ENCODE data around the gene KMT2B.

DNA sequence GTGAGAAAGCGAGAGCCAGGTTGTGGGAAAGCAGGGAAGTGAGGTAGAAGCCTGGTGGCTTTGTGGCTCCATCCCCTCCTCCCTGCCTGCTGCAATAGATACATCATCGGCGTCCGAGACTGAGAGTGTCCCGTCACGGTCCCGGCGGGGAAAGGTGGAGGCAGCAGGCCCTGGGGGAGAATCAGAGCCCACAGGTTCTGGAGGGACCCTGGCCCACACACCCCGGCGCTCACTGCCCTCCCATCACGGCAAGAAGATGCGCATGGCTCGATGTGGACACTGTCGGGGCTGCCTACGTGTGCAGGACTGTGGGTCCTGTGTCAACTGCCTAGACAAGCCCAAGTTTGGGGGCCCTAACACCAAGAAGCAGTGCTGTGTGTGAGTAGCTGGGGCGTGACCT, 5.1 kb downstream of the KMT2B start:
- no peak for TF ChIP-seq EZH2 (IDR thresholded peaks at IDR 0.05)
- TF ChIP-seq POLR2AphosphoS5 (IDR thresholded peaks at IDR 0.05; ENCODE audit: borderline replicate concordance, low read depth, low read length), result no peak
- TF ChIP-seq FOXP2 (optimal IDR thresholded peaks at IDR 0.05; ENCODE audit: control extremely low read depth, extremely low read length, insufficient read depth), result no peak

Measured in SK-N-MC (cell line).